GM21737 (cell line): Measurements from ENCODE around the gene HAP1.
"Not testable (repeated sequence)": the region's sequence is repeated elsewhere in the genome, so short reads cannot be mapped to it uniquely, and the experiment has no call there.

Experiments used
- ATAC-seq: cut with Tn5 transposase; IDR thresholded peaks from one replicate; pipeline ENCODE4 v1.9.1; 2021; ENCODE audit warnings: mild to moderate bottlenecking, moderate library complexity; ENCODE audit not compliant: unreplicated experiment

Gene HAP1

DNA sequence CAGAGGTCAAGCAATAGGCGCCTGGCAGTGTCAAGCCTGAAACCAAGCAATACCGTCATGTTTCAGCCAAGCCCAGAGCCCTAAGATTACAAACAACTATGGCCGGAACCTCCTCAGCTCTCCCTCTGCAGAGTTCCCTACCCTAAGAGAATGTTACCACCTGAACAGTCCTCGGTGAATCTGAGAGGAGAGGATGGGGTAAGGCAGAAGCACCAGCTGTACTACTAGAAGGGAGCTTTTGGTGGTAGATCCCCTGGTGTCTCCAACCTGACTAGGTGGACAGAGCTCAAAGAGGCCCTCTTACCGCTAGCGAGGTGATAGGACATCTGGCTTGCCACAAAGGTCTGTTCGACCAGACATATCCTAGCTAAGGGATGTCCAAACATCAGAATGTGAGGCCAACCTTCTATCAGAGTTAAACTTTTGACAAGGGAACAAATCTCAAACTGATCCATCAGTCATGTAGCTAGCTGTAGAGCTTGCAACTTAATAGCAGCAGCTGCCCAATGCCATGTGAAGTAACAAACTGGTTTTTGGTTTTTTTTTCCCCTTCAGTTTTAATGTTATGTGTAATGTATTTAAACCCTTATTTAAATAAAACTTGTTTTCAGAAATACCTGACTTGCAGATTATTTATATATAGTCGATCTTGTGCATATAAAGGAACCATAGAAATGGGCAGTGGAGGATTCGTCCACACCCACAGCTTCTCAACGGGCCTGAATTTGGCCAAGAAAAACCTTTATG is 43.2 kb downstream of the HAP1 start:
- ATAC-seq, result no peak

- no peak for ATAC-seq
Observed at GRCh38 chr17:41690497-41690896, 43.9 kb downstream of the HAP1 start.

GRCh38 chr17:41689497-41690299 is 44.7 kb downstream of the HAP1 start:
- no peak for ATAC-seq

- ATAC-seq, result peak; percentile 63
Observed at GRCh38 chr17:41688641-41689496, 45.6 kb downstream of the HAP1 start, which contains the start of gene EIF1. Gene EIF1, plus strand, starts transcription at chr17:41688885. Its CDS starts 154 bp downstream, at chr17:41689039.

DNA sequence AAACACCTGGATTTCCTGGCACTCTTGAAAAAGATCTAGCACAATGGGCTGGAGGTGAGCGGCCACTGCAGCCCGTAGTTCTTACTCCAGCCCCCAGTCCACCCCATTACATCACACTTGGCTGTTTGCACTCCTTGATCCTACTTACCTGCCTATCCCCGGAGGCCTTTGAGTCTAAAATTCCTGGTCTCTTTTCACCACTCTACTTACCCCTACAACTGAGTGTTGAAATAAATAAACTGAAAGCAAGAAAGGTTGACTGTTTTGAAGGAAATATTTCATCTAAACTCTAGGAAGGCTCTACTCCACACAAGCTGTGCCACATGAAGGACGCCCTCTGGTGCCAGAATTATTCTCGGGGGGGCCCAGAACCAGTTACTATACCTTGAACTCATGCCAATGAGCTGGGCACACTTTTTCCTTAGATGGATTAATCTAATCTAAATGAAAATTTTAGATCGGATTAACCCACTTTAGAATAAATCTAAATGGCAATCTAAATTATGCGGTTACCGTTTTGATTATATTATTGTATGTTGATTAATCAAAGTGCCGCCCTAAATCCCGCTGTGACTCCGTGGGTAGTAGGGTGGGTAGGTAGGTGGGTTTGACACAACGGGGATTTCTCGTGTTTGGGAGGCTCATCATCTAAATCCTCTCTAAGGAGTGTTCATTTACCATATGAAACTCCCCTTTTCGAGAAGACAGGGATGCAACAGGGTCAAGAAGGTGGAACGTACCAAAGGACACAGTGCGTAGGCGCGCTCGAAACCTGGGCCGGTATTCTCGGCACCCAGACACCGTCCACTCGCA is 46.4 kb downstream of the HAP1 start:
- no peak for ATAC-seq

DNA sequence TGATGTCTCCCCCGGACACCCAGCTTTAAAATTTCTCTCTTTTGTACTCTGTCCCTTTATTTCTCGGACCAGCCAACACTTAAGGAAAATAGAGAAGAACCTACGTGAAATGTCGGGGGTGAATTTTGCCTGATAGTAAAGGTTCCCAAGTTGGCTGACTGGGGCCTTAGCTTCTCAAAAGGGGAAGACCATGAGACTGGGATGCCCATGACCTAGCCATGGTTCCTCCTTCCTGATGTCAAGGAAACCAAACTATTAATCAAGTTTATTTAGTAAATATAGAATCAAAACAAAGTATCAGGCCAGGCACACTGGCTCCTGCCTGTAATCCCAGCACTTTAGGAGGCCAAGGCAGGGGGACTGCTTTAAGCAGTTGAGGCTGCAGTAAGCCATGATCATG is 48.2 kb downstream of the HAP1 start:
- ATAC-seq, result no peak

GRCh38 chr17:41685753-41686152 is 48.7 kb downstream of the HAP1 start:
- ATAC-seq, result not testable (repeated sequence)

DNA sequence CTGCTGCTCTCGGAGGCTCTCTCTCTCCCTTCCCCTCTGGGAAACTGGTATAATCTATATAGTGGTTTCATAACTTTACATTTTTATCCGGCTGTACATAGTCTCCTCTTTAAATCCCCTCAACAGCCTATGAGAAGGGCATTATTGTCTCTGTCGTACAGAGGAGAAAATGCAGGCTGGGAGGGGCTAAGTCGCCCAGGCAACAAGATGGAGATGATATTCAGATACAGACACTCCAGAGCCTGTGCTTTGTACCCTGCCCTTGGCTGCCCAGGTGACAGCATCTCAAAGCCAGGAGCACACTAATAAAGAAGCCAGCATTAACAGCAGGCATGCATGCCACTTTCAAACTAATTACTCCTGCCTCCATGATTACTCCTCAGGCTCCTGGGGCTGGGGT is 50.4 kb downstream of the HAP1 start:
- ATAC-seq, result no peak

- no peak for ATAC-seq
Observed at GRCh38 chr17:41683441-41684007, 50.9 kb downstream of the HAP1 start.

DNA sequence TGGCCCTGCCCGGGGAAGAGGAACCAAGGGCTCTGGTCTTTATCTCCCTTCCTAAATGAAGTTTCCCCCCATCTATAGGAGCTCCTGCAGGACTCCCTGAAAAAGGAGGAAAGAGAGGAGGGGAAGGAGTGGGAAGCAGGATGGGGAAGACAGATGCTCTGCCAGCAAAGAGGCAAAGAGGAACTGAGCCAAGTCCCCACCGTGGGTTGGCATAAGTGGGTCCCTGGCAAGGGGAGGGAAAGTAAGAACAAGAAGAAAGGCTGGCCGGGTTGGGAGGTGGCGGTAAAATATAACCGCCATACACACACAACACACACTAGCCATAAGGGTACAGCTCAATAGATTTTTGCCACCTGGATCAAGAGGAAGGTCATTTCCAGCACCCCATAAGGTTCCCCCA is 51.8 kb downstream of the HAP1 start:
- ATAC-seq, result no peak

- no peak for ATAC-seq
Observed at GRCh38 chr17:41681776-41682175, 52.7 kb downstream of the HAP1 start.

DNA sequence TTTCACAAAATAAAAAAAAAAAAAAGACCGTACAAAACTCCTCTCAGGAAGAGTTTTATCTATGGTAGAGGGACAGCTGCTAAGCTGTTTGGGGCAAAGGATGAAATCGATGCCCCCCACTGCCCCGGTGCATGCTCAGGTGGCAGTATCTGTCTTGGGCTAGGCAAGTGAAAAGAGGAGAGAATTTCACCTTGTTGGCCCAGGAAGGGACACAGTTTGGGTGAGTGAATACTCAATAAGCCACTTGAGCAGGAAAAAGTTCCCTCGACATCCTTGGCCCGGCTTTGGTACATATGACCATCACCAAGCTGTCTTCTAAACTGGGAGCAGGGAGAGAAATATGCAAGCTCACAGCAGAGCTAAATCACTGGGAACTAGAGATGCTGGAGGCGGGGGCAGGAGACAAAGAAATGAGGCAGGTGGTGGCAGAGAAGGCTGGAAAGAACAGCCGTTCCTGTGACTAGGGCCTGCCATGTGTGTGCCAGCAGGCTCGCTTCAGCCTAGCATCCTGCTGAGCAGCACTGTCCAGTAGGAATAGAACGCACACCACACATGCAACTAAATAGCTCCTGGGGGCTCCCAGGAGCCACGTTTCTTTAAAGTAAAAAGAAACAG is 53.9 kb downstream of the HAP1 start:
- ATAC-seq, result no peak

DNA sequence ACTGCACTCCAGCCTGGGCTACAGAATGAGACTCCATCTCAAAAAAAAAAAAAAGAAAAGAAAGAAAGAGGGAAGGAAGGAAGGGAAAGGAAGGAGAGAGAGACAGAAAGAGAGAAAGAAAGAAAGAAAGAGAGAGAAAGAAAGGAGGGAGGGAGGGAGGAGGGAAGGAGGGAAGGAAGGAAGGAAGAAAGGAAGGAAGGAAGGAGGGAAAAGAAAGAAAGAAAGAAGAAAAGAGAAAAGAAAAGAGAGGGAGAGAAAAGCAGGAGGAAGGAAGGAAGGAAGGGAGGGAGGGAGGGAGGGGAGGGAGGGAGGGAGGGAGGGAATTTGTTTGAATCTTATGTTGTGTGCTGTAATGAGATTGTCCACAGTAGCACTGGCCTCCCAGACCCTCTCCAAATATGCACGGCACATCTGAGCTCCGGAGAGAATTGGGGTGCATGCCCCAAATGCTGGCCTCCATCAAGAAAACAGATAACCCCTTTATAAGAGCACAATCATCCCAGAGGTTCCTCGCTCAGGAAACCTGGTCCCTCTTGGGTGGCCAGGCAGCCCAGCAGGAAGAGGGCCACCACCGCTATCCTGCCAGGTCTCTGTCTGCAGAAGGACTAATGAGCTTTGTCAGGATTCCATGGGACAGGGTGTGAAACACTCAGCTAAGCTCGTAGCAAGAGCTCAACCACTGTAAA is 54.6 kb downstream of the HAP1 start:
- ATAC-seq, result no peak

- ATAC-seq, result peak; percentile 57
Observed at GRCh38 chr17:41678907-41679739, 55.3 kb downstream of the HAP1 start.

GRCh38 chr17:41678411-41678906 is 56.0 kb downstream of the HAP1 start:
- peak; percentile 21 for ATAC-seq

DNA sequence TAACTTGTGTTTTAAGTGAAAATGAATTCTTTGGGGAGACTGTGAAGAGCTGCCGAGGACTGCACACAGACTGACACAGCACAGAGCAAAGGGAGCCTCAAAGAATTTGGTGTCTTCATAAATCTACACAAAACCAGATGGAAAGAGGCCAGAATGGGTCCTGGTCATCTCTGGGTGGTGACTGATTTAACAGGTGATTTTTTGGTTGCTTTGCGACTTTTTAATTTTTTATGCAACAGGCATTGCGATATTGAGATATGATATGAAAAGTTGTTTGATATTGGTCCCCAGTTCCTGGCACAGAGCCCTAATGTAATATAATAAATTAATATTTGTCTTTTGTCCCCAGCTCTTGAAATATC is 58.4 kb downstream of the HAP1 start:
- no peak for ATAC-seq

GRCh38 chr17:41675157-41676057 is 59.0 kb downstream of the HAP1 start:
- ATAC-seq, result not testable (repeated sequence)
